Breast epithelium (tissue), 4 donors: Measurements from ENCODE around the gene BET1L. TPM values are rescaled to one million over a fixed set of nuclear protein-coding genes. Genes with fewer than 3 reads are reported as not detected.
"Not testable (repeated sequence)": the region's sequence is repeated elsewhere in the genome, so short reads cannot be mapped to it uniquely, and the experiment has no call there.

Source experiments
- DNase-seq, 2 donors: peaks; one replicate each; pipeline ENCODE4 v3.0.0-alpha.2; 2019; ENCODE audit warnings: low spot score in 2 of 2
- H3K27ac ChIP-seq, 2 donors: fragments of 200-600 bp; sonication (generic) in 1 of 2; one replicate each; pipeline ENCODE4 v1.5.1; 2016 to 2019; ENCODE audit warnings: mild to moderate bottlenecking in 1 of 2
- H3K27me3 ChIP-seq, 2 donors: fragments of 200-600 bp; sonication (generic) in 1 of 2; one replicate each; pipeline versions ENCODE4 v1.5.1 to v1.6.0; 2017 to 2019; ENCODE audit warnings: control low read depth in 1 of 2, mild to moderate bottlenecking in 1 of 2
- H3K36me3 ChIP-seq: fragments of 200-600 bp; one replicate; pipeline ENCODE4 v1.5.1; 2019
- H3K4me1 ChIP-seq, 2 donors: fragments of 200-600 bp; sonication (generic); one replicate each; pipeline ENCODE4 v1.5.1; 2016 to 2019; ENCODE audit warnings: control low read depth in 1 of 2
- H3K4me3 ChIP-seq, 3 donors: fragments of 200-600 bp; sonication (generic); 1 replicate in 2 of 3; 2 replicates in 1 of 3; pipeline ENCODE4 v1.5.1; 2016 to 2019; ENCODE audit warnings: mild to moderate bottlenecking in 3 of 3, moderate library complexity in 2 of 3
- H3K9me3 ChIP-seq, 2 donors: fragments of 200-600 bp; sonication (generic) in 1 of 2; one replicate each; pipeline ENCODE4 v1.5.1; 2016 to 2019; ENCODE audit warnings: control low read depth in 1 of 2
- CTCF ChIP-seq, 3 donors: fragments of 450-650 bp; IDR thresholded peaks; one replicate each; pipeline ENCODE4 v1.5.1; 2016 to 2017; ENCODE audit warnings: antibody characterized with exemption in 3 of 3, mild to moderate bottlenecking in 3 of 3, moderate library complexity in 3 of 3
- POLR2A ChIP-seq: fragments of 450-650 bp; IDR thresholded peaks from one replicate; pipeline ENCODE4 v1.6.1; 2016; ENCODE audit warnings: antibody characterized with exemption, mild to moderate bottlenecking, moderate library complexity
- POLR2AphosphoS5 ChIP-seq, 3 donors: sonication (generic); formaldehyde crosslinking; IDR thresholded peaks; one replicate each; pipeline ENCODE4 v1.6.1; 2017; ENCODE audit warnings: antibody characterized with exemption in 3 of 3
- intact Hi-C: fragments of 100-400 bp; cut with DNase I; formaldehyde crosslinking; loops from one replicate; pipeline ENCODE4 v1.15.1; 2023; ENCODE audit warnings: low total_unique reads
- total RNA-seq, 3 donors: library from RNA; depleted of rRNA; stranded (reverse); fragments of >200 nt; gene quantifications; one replicate each; pipeline ENCODE4 v1.1.0, GENCODE V29; 2016

Gene BET1L
- total RNA-seq, 3 donors from 2014 or later, result 25.6 to 30.4 (median 28.5) TPM

DNA sequence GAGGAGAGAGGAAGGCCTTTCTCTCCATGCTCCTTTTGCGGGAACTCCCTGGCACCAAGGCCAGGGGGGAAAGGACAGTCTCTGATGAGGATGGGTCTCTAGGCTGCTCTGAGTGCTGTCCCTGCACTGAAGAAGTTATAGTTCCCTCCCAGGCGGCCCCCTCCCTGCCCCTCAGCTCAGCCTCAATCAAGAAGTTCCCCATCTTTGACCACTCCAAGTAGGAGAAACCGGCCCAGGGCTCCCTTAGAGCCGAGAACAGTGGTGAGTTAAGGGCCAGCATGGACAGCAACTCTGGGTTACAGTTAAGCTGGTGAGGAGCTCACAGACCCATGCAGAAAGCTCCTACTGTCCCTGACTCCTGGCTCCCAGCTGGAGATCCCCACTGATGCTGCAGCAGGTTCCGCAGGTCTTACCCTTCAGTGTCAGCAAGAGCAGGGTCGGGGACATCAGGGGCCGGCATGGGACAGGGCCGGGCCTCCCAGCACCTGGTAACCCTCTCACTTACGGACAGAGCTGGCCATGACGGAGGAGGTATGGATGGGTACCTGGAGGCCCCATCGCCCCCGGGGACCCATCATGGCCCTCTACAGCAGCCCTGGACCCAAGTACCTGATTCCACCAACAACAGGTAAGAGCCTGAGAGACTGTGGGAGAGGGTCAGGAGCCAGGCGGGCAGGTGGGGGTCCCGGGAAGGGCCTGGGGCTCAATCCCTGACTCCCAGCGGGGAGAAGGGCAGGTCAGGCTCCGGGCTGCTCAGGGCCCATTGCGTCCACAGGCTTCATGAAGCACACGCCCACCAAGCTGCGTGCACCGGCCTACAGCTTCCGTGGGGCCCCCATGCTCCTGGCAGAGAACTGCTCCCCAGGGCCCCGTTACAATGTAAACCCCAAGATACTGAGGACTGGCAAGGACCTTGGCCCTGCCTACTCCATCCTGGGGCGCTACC lies 10.1 kb downstream of the BET1L start:
- DNase-seq, result no peak
- no peak overlapping the region for H3K4me3 ChIP-seq
- TF ChIP-seq POLR2AphosphoS5 (IDR thresholded peaks at IDR 0.05) (no peak), POLR2A (no peak), CTCF (IDR thresholded peaks at IDR 0.05) (no peak)
- no peak overlapping the region for H3K27ac ChIP-seq
- intact Hi-C loops, result no loop called here
- no peaks in the 10 kb centered on the region for H3K36me3 ChIP-seq
- H3K4me1 ChIP-seq, result no peaks in the 10 kb centered on the region
- no peaks in the 10 kb centered on the region for H3K9me3 ChIP-seq
- H3K27me3 ChIP-seq, result no peaks in the 10 kb centered on the region

GRCh38 chr11:193481-193880 lies 13.7 kb downstream of the BET1L start:
- intact Hi-C loops, H3K4me3 ChIP-seq, H3K27me3 ChIP-seq, H3K27ac ChIP-seq, H3K4me1 ChIP-seq, H3K36me3 ChIP-seq, H3K9me3 ChIP-seq: not testable (repeated sequence)
- DNase-seq, result peak in 1 of 2 donors; percentile 15

- intact Hi-C loops, H3K4me3 ChIP-seq, H3K36me3 ChIP-seq, DNase-seq, H3K9me3 ChIP-seq, H3K27me3 ChIP-seq, H3K27ac ChIP-seq, H3K4me1 ChIP-seq: not testable (repeated sequence)
Observed at GRCh38 chr11:192674-193128, 14.5 kb downstream of the BET1L start, which contains the start of gene SCGB1C1. Gene SCGB1C1, plus strand, starts transcription at chr11:193078. Its CDS starts 22 bp downstream, at chr11:193100.

DNA sequence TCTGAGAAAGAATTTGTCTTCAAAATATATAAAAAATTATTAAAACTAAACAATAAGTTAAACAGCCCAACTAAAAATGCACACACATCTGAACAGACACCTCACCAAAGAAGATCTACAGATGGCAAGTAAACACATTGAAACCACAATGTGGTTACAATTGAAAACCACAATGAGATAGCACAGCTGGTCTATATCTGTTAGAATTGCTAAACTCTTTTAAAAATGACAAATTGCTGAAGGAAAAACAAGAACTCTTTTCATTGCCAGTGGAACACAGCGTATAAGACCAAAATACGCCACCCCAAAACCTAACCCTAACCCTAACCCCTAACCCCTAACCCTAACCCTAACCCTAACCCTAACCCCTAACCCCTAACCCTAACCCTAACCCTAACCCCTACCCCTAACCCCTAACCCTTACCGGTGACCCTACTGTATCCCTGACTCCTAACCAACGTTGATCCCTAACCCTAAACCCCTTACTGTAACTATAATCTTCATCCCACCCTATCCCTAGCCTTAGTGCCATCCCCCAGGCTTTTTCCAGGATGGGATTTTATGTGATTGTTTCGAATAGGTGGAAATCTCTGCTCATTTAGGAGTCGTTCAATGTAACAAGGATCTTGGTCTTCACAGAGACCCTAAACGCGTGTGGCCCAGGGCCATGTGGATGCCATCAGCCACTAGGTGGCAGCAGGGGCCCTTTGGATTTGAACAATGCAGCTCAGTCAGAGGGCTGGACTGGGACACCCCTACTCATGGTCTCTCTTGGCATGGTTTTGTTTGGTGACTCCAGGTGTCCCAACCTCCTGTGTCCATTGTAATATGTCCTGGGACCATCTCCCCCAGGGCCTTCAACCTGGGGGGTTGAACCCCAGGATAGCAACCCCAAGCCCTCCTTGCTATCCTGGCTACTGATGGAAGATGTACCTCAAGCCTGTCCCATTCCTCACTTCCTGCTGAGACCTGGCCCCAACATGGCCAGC lies 15.4 kb downstream of the BET1L start:
- DNase-seq, result peak in 1 of 2 donors; percentile 44
- intact Hi-C loops, H3K4me3 ChIP-seq, H3K27ac ChIP-seq, H3K36me3 ChIP-seq, H3K9me3 ChIP-seq, H3K4me1 ChIP-seq, H3K27me3 ChIP-seq: not testable (repeated sequence)
- TF ChIP-seq CTCF (IDR thresholded peaks at IDR 0.05), result peak in 1 of 3 donors; percentile 42

DNA sequence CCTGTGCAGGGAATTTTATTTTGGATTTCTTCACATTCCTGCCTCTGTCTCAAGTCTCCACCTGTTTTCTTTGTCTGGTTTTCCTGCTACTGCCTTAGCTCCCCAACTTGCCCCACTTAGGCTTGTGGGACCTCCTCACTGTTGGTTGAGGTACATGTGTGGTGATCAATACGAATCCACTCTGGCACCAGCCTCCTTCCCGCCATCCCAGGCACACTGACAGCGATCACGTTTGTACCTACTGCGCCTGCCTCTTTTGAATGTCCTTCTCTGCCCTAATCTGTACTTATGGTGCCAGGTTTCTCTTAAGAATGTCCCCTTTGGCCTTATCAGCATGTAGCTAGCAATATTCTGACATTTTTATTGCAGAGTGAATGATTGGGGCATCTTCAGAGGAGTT lies 16.7 kb downstream of the BET1L start:
- H3K4me1 ChIP-seq, H3K4me3 ChIP-seq, intact Hi-C loops, H3K9me3 ChIP-seq, H3K36me3 ChIP-seq, DNase-seq, H3K27me3 ChIP-seq, H3K27ac ChIP-seq: not testable (repeated sequence)

DNA sequence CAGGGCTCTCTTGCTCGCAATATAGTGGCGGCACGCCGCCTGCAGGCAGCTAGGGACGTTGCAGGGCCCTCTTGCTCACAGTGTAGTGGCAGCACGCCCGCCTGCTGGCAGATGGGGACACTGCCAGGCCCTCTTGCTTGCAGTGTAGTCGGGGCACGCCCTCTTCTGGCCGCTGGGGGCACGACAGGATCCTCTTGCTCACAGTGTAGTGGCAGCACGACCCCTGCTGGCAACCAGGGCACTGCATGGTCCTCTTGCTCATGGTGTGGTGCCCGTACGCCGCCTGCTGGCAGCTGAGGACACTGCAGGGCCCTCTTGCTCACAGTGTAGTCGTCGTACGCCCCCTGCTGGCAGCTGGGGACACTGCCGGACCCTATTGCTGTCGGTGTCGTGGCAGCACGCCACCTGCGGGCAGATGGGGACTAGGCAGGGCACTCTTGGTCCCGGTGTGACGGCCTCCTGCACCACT lies 17.3 kb downstream of the BET1L start:
- H3K4me3 ChIP-seq, H3K36me3 ChIP-seq, H3K4me1 ChIP-seq, intact Hi-C loops, H3K27ac ChIP-seq, H3K9me3 ChIP-seq, H3K27me3 ChIP-seq: not testable (repeated sequence)
- peak in 1 of 2 donors; percentile 60 for DNase-seq

DNA sequence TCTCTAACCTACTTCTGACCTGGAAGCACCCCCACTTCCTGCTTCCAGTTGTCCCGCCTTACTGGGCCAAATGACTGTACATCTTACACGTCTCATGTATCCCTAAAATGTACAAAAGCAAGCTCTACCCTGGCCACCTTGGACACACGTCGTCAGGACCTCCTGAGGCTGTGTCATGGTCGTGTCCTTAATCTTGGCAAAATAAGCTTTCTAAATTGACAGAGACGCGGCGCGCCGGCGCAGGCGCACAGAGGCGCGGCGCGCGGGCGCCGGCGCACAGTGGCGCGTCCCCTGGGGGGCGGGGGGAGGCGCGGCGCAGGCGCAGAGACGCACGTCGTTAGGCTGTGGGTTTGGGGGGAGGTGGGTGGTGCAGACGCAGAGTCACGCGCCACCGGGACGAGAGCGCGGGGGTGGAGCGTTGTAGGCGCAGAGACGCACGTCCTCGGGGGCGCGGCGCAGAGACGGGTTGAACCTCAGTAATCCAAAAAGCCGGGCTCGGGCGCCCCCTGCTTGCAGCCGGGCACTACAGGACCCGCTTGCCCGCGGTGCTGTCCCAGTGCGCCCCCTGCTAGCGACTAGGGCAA lies 17.9 kb downstream of the BET1L start:
- H3K27me3 ChIP-seq, intact Hi-C loops, H3K36me3 ChIP-seq, H3K4me1 ChIP-seq, H3K27ac ChIP-seq, DNase-seq, H3K4me3 ChIP-seq, H3K9me3 ChIP-seq: not testable (repeated sequence)

DNA sequence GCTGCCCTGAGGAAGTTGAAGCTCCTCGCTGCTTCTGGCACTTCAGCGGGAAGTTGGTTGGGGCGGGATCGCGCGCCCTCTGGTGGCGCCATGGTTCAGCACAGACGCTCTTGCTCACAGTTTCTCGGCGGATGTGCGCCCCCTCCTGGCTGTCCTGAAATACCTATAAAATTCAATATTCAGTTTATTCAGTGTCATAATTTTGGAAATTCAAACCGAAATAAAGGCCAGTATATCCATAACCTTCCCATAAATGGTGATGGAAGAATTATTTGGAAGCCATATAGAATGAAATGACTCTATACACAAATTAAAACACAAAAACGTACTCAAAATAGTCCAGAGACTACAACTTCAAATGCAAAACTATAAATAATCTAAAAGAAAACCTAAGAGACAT lies 27.0 kb downstream of the BET1L start:
- H3K4me1 ChIP-seq, DNase-seq, H3K27ac ChIP-seq, H3K4me3 ChIP-seq, H3K36me3 ChIP-seq, H3K27me3 ChIP-seq, H3K9me3 ChIP-seq, intact Hi-C loops: not testable (repeated sequence)
